ENCODE results near the gene CADPS. TPM values are rescaled to one million over a fixed set of nuclear protein-coding genes. Genes with fewer than 3 reads are reported as not detected.
"Not testable (repeated sequence)": the region's sequence is repeated elsewhere in the genome, so short reads cannot be mapped to it uniquely, and the experiment has no call there.

The CADPS gene
- polyA plus RNA-seq, 1 experiment: not detected

GRCh38 chr3:62582495-62583172 lies 292.6 kb downstream of the CADPS start:
- ChIA-PET CTCF (no interaction called here), POLR2A (no interaction called here)
- no peak overlapping the region for H3K4me3 ChIP-seq (ENCODE audit: low read depth, low read length)
- no peak for DNase-seq (ENCODE audit: low read depth)
- TF ChIP-seq CTCF (IDR thresholded peaks at IDR 0.05; ENCODE audit: insufficient read depth, low read depth, low read length): no peak
- H3K36me3 ChIP-seq (ENCODE audit: control insufficient read depth, insufficient read depth, low read length): no peaks in the 10 kb centered on the region
- no peaks in the 10 kb centered on the region for H3K27me3 ChIP-seq (ENCODE audit: control insufficient read depth, insufficient read depth, low read length)

- DNase-seq (ENCODE audit: low read depth); CTCF ChIA-PET; H3K27me3 ChIP-seq (ENCODE audit: control insufficient read depth, insufficient read depth, low read length); H3K36me3 ChIP-seq (ENCODE audit: control insufficient read depth, insufficient read depth, low read length); H3K4me3 ChIP-seq (ENCODE audit: low read depth, low read length); POLR2A ChIA-PET: not testable (repeated sequence)
Observed at GRCh38 chr3:62580485-62580884, 294.7 kb downstream of the CADPS start.

- Histone ChIP-seq H3K27me3 (ENCODE audit: control insufficient read depth, insufficient read depth, low read length) (no peaks in the 10 kb centered on the region), H3K36me3 (ENCODE audit: control insufficient read depth, insufficient read depth, low read length) (no peaks in the 10 kb centered on the region), H3K4me3 (ENCODE audit: low read depth, low read length) (no peak overlapping the region)
- POLR2A ChIA-PET: no interaction called here
- DNase-seq (ENCODE audit: low read depth): no peak
- CTCF ChIA-PET: interaction anchor here (0.6 kb wide), 1 partner anchor 1690 kb away, joined by 3 read pairs; no protein-coding TSS in a partner anchor
- TF ChIP-seq CTCF (IDR thresholded peaks at IDR 0.05; ENCODE audit: insufficient read depth, low read depth, low read length): no peak
Observed at GRCh38 chr3:62577153-62577552, 298.1 kb downstream of the CADPS start.

GRCh38 chr3:62574266-62574898 lies 300.8 kb downstream of the CADPS start:
- CTCF ChIA-PET: interaction anchor here (0.6 kb wide), 1 partner anchor 49 kb away, joined by 3 read pairs; no protein-coding TSS in a partner anchor
- no peak for DNase-seq (ENCODE audit: low read depth)
- TF ChIP-seq CTCF (IDR thresholded peaks at IDR 0.05; ENCODE audit: insufficient read depth, low read depth, low read length): no peak
- H3K4me3 ChIP-seq (ENCODE audit: low read depth, low read length): no peak overlapping the region
- POLR2A ChIA-PET: no interaction called here
- no peaks in the 10 kb centered on the region for H3K27me3 ChIP-seq (ENCODE audit: control insufficient read depth, insufficient read depth, low read length)
- no peaks in the 10 kb centered on the region for H3K36me3 ChIP-seq (ENCODE audit: control insufficient read depth, insufficient read depth, low read length)

- ChIA-PET CTCF (no interaction called here), POLR2A (no interaction called here)
- Histone ChIP-seq H3K4me3 (ENCODE audit: low read depth, low read length) (no peak overlapping the region), H3K36me3 (ENCODE audit: control insufficient read depth, insufficient read depth, low read length) (no peaks in the 10 kb centered on the region), H3K27me3 (ENCODE audit: control insufficient read depth, insufficient read depth, low read length) (no peaks in the 10 kb centered on the region)
- TF ChIP-seq CTCF (IDR thresholded peaks at IDR 0.05; ENCODE audit: insufficient read depth, low read depth, low read length): no peak
- DNase-seq (ENCODE audit: low read depth): no peak
Observed at GRCh38 chr3:62571916-62572315, 303.3 kb downstream of the CADPS start.
